B cell (primary cell): ENCODE data around the gene HEPACAM2. TPM values are rescaled to one million over a fixed set of nuclear protein-coding genes. Genes with fewer than 3 reads are reported as not detected.

Experiments
- ATAC-seq: fragments of 200-7000 bp; cut with Tn5 transposase; one replicate; pipeline ENCODE4 v1.10.0; 2021; ENCODE audit warnings: low read depth, mild to moderate bottlenecking, moderate number of reproducible peaks, moderate library complexity
- CTCF ChIA-PET: fragments of 350-600 bp; sonication (Branson Sonifier 250); formaldehyde crosslinking; loops from one replicate; lab custom pipeline; 2021; ENCODE audit warnings: antibody characterized with exemption, inconsistent platforms; lab: Charles Lee
- POLR2A ChIA-PET: fragments of 350-600 bp; sonication (Branson Sonifier 250); formaldehyde crosslinking; loops from one replicate; lab custom pipeline; 2021; ENCODE audit warnings: antibody characterized with exemption; lab: Charles Lee
- DNase-seq: peaks from one replicate; pipeline ENCODE4 v3.0.0; 2013
- H2AFZ ChIP-seq: 2 replicates; pipeline ENCODE4 v1.6.1; 2012; ENCODE audit warnings: mild to moderate bottlenecking, low read depth, low read length; ENCODE audit not compliant: insufficient read depth, poor library complexity, severe bottlenecking
- H3K27ac ChIP-seq, 2 donors: 1 replicate in 1 of 2; 2 replicates in 1 of 2; pipeline ENCODE4 v1.5.1; 2012 to 2013; ENCODE audit warnings: low read length in 2 of 2, mild to moderate bottlenecking in 2 of 2, moderate library complexity in 1 of 2
- H3K27me3 ChIP-seq, 4 experiments: fragments of 200-600 bp in 1 of 4; sonication (generic) in 1 of 4; replicated peaks in 1 of 4; 1 replicate in 2 of 4; 2 replicates in 2 of 4; pipeline versions ENCODE4 v1.6.1 to v1.7.0; 2013 to 2016; ENCODE audit warnings: low read length in 3 of 4, mild to moderate bottlenecking in 2 of 4, mixed read lengths in 1 of 4, moderate library complexity in 1 of 4; ENCODE audit not compliant: insufficient read depth in 4 of 4, control insufficient read depth in 3 of 4; ENCODE audit errors: control extremely low read depth in 1 of 4
- H3K36me3 ChIP-seq, 2 experiments: replicated peaks in 1 of 2; 1 replicate in 1 of 2; 2 replicates in 1 of 2; pipeline versions ENCODE4 v1.6.1 to v1.7.1; 2013; ENCODE audit warnings: low read length in 1 of 2; ENCODE audit not compliant: insufficient read depth in 2 of 2, control insufficient read depth in 1 of 2; ENCODE audit errors: control extremely low read depth in 1 of 2, extremely low read depth in 1 of 2
- H3K4me1 ChIP-seq, 2 donors: fragments of 200-600 bp in 1 of 2; sonication (generic) in 1 of 2; 1 replicate in 1 of 2; 2 replicates in 1 of 2; pipeline versions ENCODE4 v1.5.1 to v1.6.1; 2013 to 2017; ENCODE audit warnings: low read length in 2 of 2; ENCODE audit not compliant: control insufficient read depth in 2 of 2, insufficient read depth in 2 of 2
- H3K4me2 ChIP-seq: replicated peaks from 2 replicates; pipeline ENCODE3; 2012; ENCODE audit warnings: mild to moderate bottlenecking, low read depth, low read length; ENCODE audit not compliant: poor library complexity, severe bottlenecking
- H3K4me3 ChIP-seq, 5 experiments: fragments of 200-600 bp in 1 of 5; sonication (generic) in 1 of 5; 1 replicate in 3 of 5; 2 replicates in 2 of 5; pipeline versions ENCODE4 v1.5.1 to v1.7.0; 2011 to 2016; ENCODE audit warnings: low read length in 4 of 5, mild to moderate bottlenecking in 4 of 5, low read depth in 2 of 5, control low read depth in 1 of 5, moderate library complexity in 1 of 5; ENCODE audit not compliant: insufficient read depth in 1 of 5; ENCODE audit errors: control extremely low read depth in 1 of 5, extremely low read depth in 1 of 5
- H3K79me2 ChIP-seq: fragments of 200-600 bp; sonication (generic); one replicate; pipeline ENCODE4 v1.6.0; 2016; ENCODE audit warnings: low read length; ENCODE audit not compliant: control insufficient read depth, insufficient read depth
- H3K9ac ChIP-seq: fragments of 200-600 bp; sonication (generic); 2 replicates; pipeline ENCODE4 v1.6.1; 2017; ENCODE audit warnings: mild to moderate bottlenecking, low read length, moderate library complexity
- H3K9me3 ChIP-seq, 3 donors: one replicate each; pipeline versions ENCODE4 v1.6.1 to v1.7.1; 2013; ENCODE audit warnings: low read length in 2 of 3; ENCODE audit not compliant: control insufficient read depth in 2 of 3, insufficient read depth in 1 of 3; ENCODE audit errors: control extremely low read depth in 1 of 3
- H4K20me1 ChIP-seq: 2 replicates; pipeline ENCODE4 v1.6.0; 2012; ENCODE audit warnings: mild to moderate bottlenecking, low read length; ENCODE audit not compliant: insufficient read depth, control insufficient read depth, poor library complexity, severe bottlenecking
- H3K27ac Mint-ChIP-seq: one replicate; pipeline ENCODE4 v1.8.0; 2021; ENCODE audit warnings: mixed read lengths
- H3K27me3 Mint-ChIP-seq: one replicate; pipeline ENCODE4 v1.8.0; 2021; ENCODE audit warnings: mixed read lengths
- H3K4me1 Mint-ChIP-seq: one replicate; pipeline ENCODE4 v1.8.0; 2021; ENCODE audit warnings: mixed read lengths
- H3K4me3 Mint-ChIP-seq: one replicate; pipeline ENCODE4 v1.8.0; 2021; ENCODE audit warnings: mixed read lengths
- H3K9me3 Mint-ChIP-seq: one replicate; pipeline ENCODE4 v1.8.0; 2022; ENCODE audit warnings: mixed read lengths; ENCODE audit not compliant: insufficient read depth
- EZH2 ChIP-seq: IDR thresholded peaks from 2 replicates; pipeline ENCODE4 v1.6.1; 2012; ENCODE audit warnings: borderline replicate concordance, low read depth, mild to moderate bottlenecking, moderate library complexity, low read length; ENCODE audit not compliant: insufficient read depth, poor library complexity, severe bottlenecking
- WGBS: methylation state at CpG from one replicate; pipeline ENCODE4 v1.1.5; 2013; ENCODE audit warnings: missing lambda C conversion rate; ENCODE audit not compliant: insufficient coverage; 5-methylcytosine and 5-hydroxymethylcytosine counted together
- intact Hi-C: fragments of 100-400 bp; cut with micrococcal nuclease; formaldehyde crosslinking; loops from one replicate; pipeline ENCODE4 v1.10.0; 2022
- polyA plus RNA-seq: library from polyadenylated mRNA; depleted of rRNA; stranded (reverse); fragments of >200 nt; gene quantifications from 2 replicates; pipeline ENCODE4 v1.2.3, GENCODE V29; 2012
- total RNA-seq, 2 donors: library from RNA; stranded (reverse); fragments of 120-200 nt in 1 of 2; gene quantifications; 1 replicate in 1 of 2; 2 replicates in 1 of 2; pipeline versions ENCODE4 v1.2.3 to v1.2.4, GENCODE V29; 2013 to 2022
- TF ChIP-seq, protein P1 (sequence below): fragments of 200-600 bp; IDR thresholded peaks from one replicate; pipeline ENCODE4 v1.8.0; 2022; ENCODE audit warnings: antibody characterized with exemption, mild to moderate bottlenecking

Gene HEPACAM2
- total and polyA plus RNA-seq, 2 donors (not counting 1 experiment from before 2014, with no cell fraction given) = not detected

DNA sequence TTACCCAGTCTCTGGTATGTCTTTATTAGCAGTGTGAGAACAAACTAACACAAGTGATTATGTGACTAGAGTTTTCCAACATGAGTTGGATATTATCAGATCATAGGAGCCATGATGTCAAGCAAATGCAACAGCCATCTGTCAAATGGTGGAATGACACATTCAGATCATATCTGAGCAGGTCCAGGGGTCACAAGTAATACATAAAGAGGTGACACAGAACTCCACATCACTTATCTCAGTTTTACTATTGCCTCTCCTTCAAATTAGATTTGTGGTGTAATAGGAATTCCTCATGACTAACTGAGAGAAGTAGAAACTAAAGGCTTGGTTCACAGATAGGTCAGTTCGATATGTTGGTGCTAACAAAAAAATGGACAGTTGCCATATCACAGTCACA, 65.9 kb downstream of the HEPACAM2 start:
- ATAC-seq = no peak
- WGBS = no CpG with 5 or more reads among the region's 1 CpG

DNA sequence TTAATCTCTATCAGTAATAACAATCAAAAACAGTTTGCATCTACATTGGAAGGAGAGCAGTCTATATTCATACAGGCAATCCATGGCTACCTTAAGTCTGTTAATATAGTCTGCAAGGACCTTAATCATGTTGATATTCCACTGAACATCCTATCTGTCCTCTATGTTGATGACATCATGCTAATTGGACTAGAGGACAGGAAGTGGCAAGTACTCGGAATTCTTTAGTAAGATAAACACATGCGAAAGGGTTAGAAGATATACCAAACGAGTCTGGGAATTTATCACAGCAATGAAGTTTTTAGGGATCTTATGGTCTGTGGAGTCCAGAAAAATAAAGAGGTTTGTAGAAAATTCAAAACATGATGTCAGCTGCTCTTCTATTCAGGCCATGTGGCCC, 66.8 kb downstream of the HEPACAM2 start:
- Histone ChIP-seq H2AFZ (no peak overlapping the region), H3K27me3 (no peaks in the 10 kb centered on the region), H3K4me1 (no peaks in the 10 kb centered on the region), H3K9ac (no peak overlapping the region), H3K36me3 (no peaks in the 10 kb centered on the region), H3K79me2 (no peaks in the 10 kb centered on the region), H3K4me2 (no peak overlapping the region), H3K4me3 (no peak overlapping the region), H4K20me1 (no peaks in the 10 kb centered on the region), H3K27ac (no peak overlapping the region), H3K9me3 (peaks cover 0 to 12% (median 10%) of the 10 kb centered on the region in 3 donors)
- DNase-seq (no peak), ATAC-seq (no peak)
- POLR2A ChIA-PET = no interaction called here
- Mint-ChIP-seq H3K9me3 (peaks cover 11% of the 10 kb centered on the region), H3K27me3 (no peaks in the 10 kb centered on the region), H3K27ac (no peak overlapping the region), H3K4me1 (no peaks in the 10 kb centered on the region), H3K4me3 (no peak overlapping the region)
- intact Hi-C loops = no loop called here
- WGBS = 100% methylated on average over 1 of the region's 3 CpGs
- TF ChIP-seq EZH2 = no peak
- TF ChIP-seq, protein P1, sequence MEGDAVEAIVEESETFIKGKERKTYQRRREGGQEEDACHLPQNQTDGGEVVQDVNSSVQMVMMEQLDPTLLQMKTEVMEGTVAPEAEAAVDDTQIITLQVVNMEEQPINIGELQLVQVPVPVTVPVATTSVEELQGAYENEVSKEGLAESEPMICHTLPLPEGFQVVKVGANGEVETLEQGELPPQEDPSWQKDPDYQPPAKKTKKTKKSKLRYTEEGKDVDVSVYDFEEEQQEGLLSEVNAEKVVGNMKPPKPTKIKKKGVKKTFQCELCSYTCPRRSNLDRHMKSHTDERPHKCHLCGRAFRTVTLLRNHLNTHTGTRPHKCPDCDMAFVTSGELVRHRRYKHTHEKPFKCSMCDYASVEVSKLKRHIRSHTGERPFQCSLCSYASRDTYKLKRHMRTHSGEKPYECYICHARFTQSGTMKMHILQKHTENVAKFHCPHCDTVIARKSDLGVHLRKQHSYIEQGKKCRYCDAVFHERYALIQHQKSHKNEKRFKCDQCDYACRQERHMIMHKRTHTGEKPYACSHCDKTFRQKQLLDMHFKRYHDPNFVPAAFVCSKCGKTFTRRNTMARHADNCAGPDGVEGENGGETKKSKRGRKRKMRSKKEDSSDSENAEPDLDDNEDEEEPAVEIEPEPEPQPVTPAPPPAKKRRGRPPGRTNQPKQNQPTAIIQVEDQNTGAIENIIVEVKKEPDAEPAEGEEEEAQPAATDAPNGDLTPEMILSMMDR = no peak
- CTCF ChIA-PET = no interaction called here

More for the DNA sequence above, 65.9 kb downstream of the HEPACAM2 start:
- Histone ChIP-seq H3K27ac (no peak overlapping the region), H3K9me3 (peaks cover 0 to 12% (median 10%) of the 10 kb centered on the region in 3 donors), H4K20me1 (no peaks in the 10 kb centered on the region), H3K27me3 (no peaks in the 10 kb centered on the region), H3K4me3 (no peak overlapping the region), H3K36me3 (no peaks in the 10 kb centered on the region), H3K9ac (no peak overlapping the region), H3K4me1 (peaks cover 0 to 4% of the 10 kb centered on the region in 2 donors), H3K79me2 (no peaks in the 10 kb centered on the region), H2AFZ (no peak overlapping the region), H3K4me2 (no peak overlapping the region)
- H3K9me3 Mint-ChIP-seq = peaks cover 11% of the 10 kb centered on the region
- POLR2A ChIA-PET = no interaction called here
- CTCF ChIA-PET = no interaction called here
- peaks cover 5% of the 10 kb centered on the region for H3K4me1 Mint-ChIP-seq
- no peak overlapping the region for H3K4me3 Mint-ChIP-seq
- TF ChIP-seq, protein P1 = no peak
- no peak for TF ChIP-seq EZH2
- intact Hi-C loops = no loop called here
- no peaks in the 10 kb centered on the region for H3K27me3 Mint-ChIP-seq
- DNase-seq = no peak
- no peak overlapping the region for H3K27ac Mint-ChIP-seq
